ENCODE results near the gene GKN1.

- TF ChIP-seq CTCF (conservative IDR thresholded peaks at IDR 0.05; ENCODE audit: low read depth, low read length) (no peak), EZH2 (IDR thresholded peaks at IDR 0.05; ENCODE audit: borderline replicate concordance, low read depth, low read length, poor library complexity, severe bottlenecking) (no peak)
Measured at GRCh38 chr2:69013840-69014821, 39.7 kb downstream of the GKN1 start.

Measured in A673 (cell line).